ENCODE data around the gene NELFA. TPM values are rescaled to one million over a fixed set of nuclear protein-coding genes. Genes with fewer than 3 reads are reported as not detected.

The NELFA gene
- total RNA-seq, 2 donors from 2014 or later, result 29.5 to 53.3 TPM

DNA sequence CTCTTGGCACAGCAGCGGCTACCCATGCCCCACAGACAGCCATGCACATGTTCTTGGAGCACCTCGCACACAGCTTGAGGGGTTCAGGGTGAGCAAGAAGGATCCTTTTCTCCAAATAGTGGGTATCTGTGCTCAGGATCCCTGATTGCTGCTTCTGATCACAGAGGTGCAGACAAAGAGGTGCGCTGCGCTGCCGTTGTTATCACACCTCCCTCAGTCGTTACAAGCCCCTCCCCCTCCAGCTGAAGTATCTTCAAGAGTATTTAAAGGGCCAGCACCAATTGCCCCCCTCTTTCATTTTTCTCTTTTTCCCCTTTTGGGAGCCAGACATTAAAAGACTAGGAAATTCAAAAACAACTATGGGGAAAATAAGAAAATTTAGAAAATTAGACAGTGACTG lies 44.3 kb downstream of the NELFA start:
- WGBS, result 77% methylated on average over 6 of the region's 6 CpGs
- DNase-seq (ENCODE audit: low spot score), result no peak
- no peaks in the 10 kb centered on the region for H3K4me1 ChIP-seq (replicated peaks)
- intact Hi-C loops (cut with DNase I), result no loop called here
- no peaks in the 10 kb centered on the region for H3K27me3 ChIP-seq (replicated peaks; ENCODE audit: insufficient read depth)
- H3K36me3 ChIP-seq, result no peaks in the 10 kb centered on the region
- no peak overlapping the region for H3K4me3 ChIP-seq
- TF ChIP-seq, protein P1, sequence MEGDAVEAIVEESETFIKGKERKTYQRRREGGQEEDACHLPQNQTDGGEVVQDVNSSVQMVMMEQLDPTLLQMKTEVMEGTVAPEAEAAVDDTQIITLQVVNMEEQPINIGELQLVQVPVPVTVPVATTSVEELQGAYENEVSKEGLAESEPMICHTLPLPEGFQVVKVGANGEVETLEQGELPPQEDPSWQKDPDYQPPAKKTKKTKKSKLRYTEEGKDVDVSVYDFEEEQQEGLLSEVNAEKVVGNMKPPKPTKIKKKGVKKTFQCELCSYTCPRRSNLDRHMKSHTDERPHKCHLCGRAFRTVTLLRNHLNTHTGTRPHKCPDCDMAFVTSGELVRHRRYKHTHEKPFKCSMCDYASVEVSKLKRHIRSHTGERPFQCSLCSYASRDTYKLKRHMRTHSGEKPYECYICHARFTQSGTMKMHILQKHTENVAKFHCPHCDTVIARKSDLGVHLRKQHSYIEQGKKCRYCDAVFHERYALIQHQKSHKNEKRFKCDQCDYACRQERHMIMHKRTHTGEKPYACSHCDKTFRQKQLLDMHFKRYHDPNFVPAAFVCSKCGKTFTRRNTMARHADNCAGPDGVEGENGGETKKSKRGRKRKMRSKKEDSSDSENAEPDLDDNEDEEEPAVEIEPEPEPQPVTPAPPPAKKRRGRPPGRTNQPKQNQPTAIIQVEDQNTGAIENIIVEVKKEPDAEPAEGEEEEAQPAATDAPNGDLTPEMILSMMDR (IDR thresholded peaks at IDR 0.05), result no peak
- TF ChIP-seq POLR2A (IDR thresholded peaks at IDR 0.05), result no peak
- no peak for TF ChIP-seq POLR2AphosphoS5 (IDR thresholded peaks at IDR 0.05)
- no peaks in the 10 kb centered on the region for H3K9me3 ChIP-seq
- H3K27ac ChIP-seq, result no peak overlapping the region

DNA sequence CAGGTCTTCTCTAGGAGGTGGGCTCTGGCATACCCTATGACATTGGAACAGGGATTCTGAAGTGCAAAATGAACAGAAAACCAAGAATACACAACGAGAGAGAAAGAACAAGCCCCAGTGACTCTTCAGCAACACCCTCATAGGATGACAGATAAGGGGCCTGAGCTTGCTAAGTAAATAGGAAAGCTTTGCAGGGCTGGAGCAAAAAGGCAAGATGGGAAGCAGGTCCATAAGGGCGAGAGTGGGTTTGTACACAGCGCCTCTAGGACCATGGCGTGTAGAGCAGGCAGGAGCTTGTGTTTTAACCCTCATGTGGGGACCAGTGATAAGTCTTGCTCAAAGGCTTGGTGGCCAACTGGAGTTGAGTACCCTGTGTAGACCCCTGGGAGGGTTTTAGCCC lies 45.8 kb downstream of the NELFA start:
- no peak overlapping the region for H3K27ac ChIP-seq
- intact Hi-C loops (cut with DNase I), result no loop called here
- WGBS, result 86% methylated on average over 4 of the region's 4 CpGs

DNA sequence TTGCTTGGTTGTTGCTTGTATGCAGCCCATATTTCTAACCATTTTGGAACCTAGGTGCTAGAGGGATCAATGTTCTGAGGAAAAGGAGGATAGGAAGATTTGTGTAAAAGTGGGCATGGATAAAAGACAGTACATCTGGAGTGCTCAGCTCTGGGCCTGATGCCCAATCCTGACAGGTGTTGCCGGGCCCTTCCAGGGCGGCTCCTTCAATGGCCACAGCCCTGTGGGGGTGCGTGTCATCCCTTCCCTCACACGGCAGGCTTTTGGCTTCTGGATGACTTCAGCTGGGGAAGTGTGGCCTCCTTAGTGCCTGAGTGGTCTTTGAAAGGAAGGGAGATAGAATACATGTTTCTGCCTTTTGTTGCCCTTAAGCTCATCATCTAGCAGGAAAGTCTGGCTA lies 47.2 kb downstream of the NELFA start:
- Histone ChIP-seq H3K27ac (no peak overlapping the region), H3K36me3 (no peaks in the 10 kb centered on the region), H3K4me1 (replicated peaks) (no peaks in the 10 kb centered on the region), H3K9me3 (no peaks in the 10 kb centered on the region), H3K27me3 (replicated peaks; ENCODE audit: insufficient read depth) (no peaks in the 10 kb centered on the region), H3K4me3 (no peak overlapping the region)
- no peak for DNase-seq (ENCODE audit: low spot score)
- whole genome bisulfite sequencing, result 84% methylated on average over 4 of the region's 4 CpGs
- intact Hi-C loops (cut with DNase I), result no loop called here
- TF ChIP-seq POLR2A (IDR thresholded peaks at IDR 0.05) (no peak), POLR2AphosphoS5 (IDR thresholded peaks at IDR 0.05) (no peak)
- TF ChIP-seq, protein P1 (IDR thresholded peaks at IDR 0.05), result no peak

More for the DNA sequence above, 45.8 kb downstream of the NELFA start:
- Histone ChIP-seq H3K27me3 (replicated peaks; ENCODE audit: insufficient read depth) (no peaks in the 10 kb centered on the region), H3K4me3 (no peak overlapping the region), H3K9me3 (no peaks in the 10 kb centered on the region), H3K36me3 (no peaks in the 10 kb centered on the region), H3K4me1 (replicated peaks) (no peaks in the 10 kb centered on the region)
- no peak for DNase-seq (ENCODE audit: low spot score)
- TF ChIP-seq, protein P1 (IDR thresholded peaks at IDR 0.05), result no peak
- TF ChIP-seq POLR2A (IDR thresholded peaks at IDR 0.05) (no peak), POLR2AphosphoS5 (IDR thresholded peaks at IDR 0.05) (no peak)

DNA sequence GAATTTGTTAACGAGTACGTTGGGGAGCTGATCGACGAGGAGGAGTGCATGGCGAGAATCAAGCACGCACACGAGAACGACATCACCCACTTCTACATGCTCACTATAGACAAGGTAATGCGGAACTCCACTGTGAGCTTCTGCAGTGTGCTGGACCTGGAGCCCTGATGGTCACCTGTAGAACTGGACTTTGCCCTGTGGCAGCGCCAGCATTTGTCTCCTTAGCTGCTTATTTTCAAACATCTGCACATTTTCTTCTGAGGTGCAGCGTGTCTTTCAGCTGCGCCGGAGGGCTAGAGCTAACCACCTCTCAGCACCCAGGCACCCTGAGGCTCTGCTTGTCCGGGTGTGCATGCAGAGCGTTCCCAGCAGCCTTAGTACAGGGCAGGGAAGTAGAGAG lies 47.7 kb downstream of the NELFA start:
- no peak overlapping the region for H3K4me3 ChIP-seq
- intact Hi-C loops (cut with DNase I), result no loop called here

More for the DNA sequence above, 47.7 kb downstream of the NELFA start:
- WGBS, result 91% methylated on average over 15 of the region's 15 CpGs
- TF ChIP-seq, protein P1 (IDR thresholded peaks at IDR 0.05), result no peak
- TF ChIP-seq POLR2AphosphoS5 (IDR thresholded peaks at IDR 0.05) (no peak), POLR2A (IDR thresholded peaks at IDR 0.05) (no peak)
- H3K9me3 ChIP-seq, result no peaks in the 10 kb centered on the region
- DNase-seq (ENCODE audit: low spot score), result no peak
- H3K36me3 ChIP-seq, result no peaks in the 10 kb centered on the region
- H3K4me1 ChIP-seq (replicated peaks), result no peaks in the 10 kb centered on the region
- H3K27me3 ChIP-seq (replicated peaks; ENCODE audit: insufficient read depth), result no peaks in the 10 kb centered on the region
- H3K27ac ChIP-seq, result no peak overlapping the region
